LoVo (cell line): ENCODE results near the gene TMEM150B.

Experiments
- DNase-seq: peaks from one replicate; pipeline ENCODE4 v3.0.0-alpha.2; 2016; ENCODE audit warnings: low spot score

The TMEM150B gene

GRCh38 chr19:55354698-55355212, 29.6 kb upstream of the TMEM150B start, which contains the start of gene COX6B2:
Gene COX6B2, minus strand, starts transcription at chr19:55354719. Its CDS starts 198 bp downstream, at chr19:55354521.
- DNase-seq: no peak

- peak; percentile 73 for DNase-seq
Observed at GRCh38 chr19:55353803-55354697, 28.9 kb upstream of the TMEM150B start.

- no peak for DNase-seq
Observed at GRCh38 chr19:55353356-55353802, 28.2 kb upstream of the TMEM150B start.

GRCh38 chr19:55352549-55353145, 27.5 kb upstream of the TMEM150B start:
- no peak for DNase-seq

- peak; percentile 67 for DNase-seq
Observed at GRCh38 chr19:55352040-55352439, 26.9 kb upstream of the TMEM150B start.

- DNase-seq: no peak
Observed at GRCh38 chr19:55350620-55351315, 25.6 kb upstream of the TMEM150B start.

GRCh38 chr19:55348317-55349034, 23.3 kb upstream of the TMEM150B start:
- DNase-seq: no peak

- no peak for DNase-seq
Observed at GRCh38 chr19:55347442-55348009, 22.4 kb upstream of the TMEM150B start.

- no peak for DNase-seq
Observed at GRCh38 chr19:55346725-55347441, 21.7 kb upstream of the TMEM150B start.

- DNase-seq: peak; percentile 30
Observed at GRCh38 chr19:55345818-55346724, 20.9 kb upstream of the TMEM150B start.

- DNase-seq: no peak
Observed at GRCh38 chr19:55345101-55345817, 20.1 kb upstream of the TMEM150B start.

GRCh38 chr19:55344444-55344843, 19.3 kb upstream of the TMEM150B start:
- no peak for DNase-seq

GRCh38 chr19:55341595-55342531, 16.7 kb upstream of the TMEM150B start:
- no peak for DNase-seq

- no peak for DNase-seq
Observed at GRCh38 chr19:55341171-55341588, 16.0 kb upstream of the TMEM150B start.

- no peak for DNase-seq
Observed at GRCh38 chr19:55340784-55341147, 15.6 kb upstream of the TMEM150B start.

- no peak for DNase-seq
Observed at GRCh38 chr19:55339889-55340783, 15.0 kb upstream of the TMEM150B start.
